Sigmoid colon (tissue), 4 donors: ENCODE data around the gene SPATA31D3.

Source experiments
- POLR2AphosphoS5 ChIP-seq, 4 donors: sonication (generic); formaldehyde crosslinking; IDR thresholded peaks; one replicate each; pipeline ENCODE4 v1.6.1; 2017; ENCODE audit warnings: antibody characterized with exemption in 4 of 4
- TF ChIP-seq, protein P1 (sequence below), 4 experiments: fragments of 450-650 bp in 3 of 4; fragments of 200-600 bp in 1 of 4; IDR thresholded peaks; one replicate each; pipeline ENCODE4 v1.5.1; 2016 to 2019; ENCODE audit warnings: antibody characterized with exemption in 4 of 4, mild to moderate bottlenecking in 3 of 4, moderate library complexity in 2 of 4

DNA sequence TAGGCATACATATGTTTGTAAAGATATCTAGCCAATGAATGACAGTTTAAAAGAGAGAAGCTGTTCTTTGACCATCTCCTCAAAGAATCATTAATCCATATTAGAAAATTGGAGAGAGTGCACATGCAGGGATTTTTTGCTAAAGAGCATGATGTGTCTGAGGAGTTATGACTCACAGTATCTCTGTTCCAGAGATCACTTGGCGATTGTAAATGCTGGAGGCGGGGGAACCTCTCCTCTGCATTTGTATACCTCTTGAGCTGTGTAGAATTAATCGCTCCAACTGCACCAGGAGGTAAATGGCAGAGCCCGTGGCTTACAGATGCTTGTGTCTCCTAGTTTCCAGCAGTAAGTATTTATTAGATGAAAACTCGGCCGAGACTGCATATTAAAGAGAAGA, 41.6 kb downstream of the SPATA31D3 start:
- TF ChIP-seq, protein P1, sequence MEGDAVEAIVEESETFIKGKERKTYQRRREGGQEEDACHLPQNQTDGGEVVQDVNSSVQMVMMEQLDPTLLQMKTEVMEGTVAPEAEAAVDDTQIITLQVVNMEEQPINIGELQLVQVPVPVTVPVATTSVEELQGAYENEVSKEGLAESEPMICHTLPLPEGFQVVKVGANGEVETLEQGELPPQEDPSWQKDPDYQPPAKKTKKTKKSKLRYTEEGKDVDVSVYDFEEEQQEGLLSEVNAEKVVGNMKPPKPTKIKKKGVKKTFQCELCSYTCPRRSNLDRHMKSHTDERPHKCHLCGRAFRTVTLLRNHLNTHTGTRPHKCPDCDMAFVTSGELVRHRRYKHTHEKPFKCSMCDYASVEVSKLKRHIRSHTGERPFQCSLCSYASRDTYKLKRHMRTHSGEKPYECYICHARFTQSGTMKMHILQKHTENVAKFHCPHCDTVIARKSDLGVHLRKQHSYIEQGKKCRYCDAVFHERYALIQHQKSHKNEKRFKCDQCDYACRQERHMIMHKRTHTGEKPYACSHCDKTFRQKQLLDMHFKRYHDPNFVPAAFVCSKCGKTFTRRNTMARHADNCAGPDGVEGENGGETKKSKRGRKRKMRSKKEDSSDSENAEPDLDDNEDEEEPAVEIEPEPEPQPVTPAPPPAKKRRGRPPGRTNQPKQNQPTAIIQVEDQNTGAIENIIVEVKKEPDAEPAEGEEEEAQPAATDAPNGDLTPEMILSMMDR (IDR thresholded peaks at IDR 0.05): no peak
- no peak for TF ChIP-seq POLR2AphosphoS5 (IDR thresholded peaks at IDR 0.05)
